Mononuclear cell (primary cell): Measurements from ENCODE around the gene PROSER2. TPM values are rescaled to one million over a fixed set of nuclear protein-coding genes. Genes with fewer than 3 reads are reported as not detected.

ENCODE experiments used
- H3K27me3 ChIP-seq: 2 replicates; pipeline ENCODE4 v1.6.0; 2011; ENCODE audit warnings: low read length, control low read depth; ENCODE audit not compliant: insufficient read depth
- H3K4me1 ChIP-seq: 2 replicates; pipeline ENCODE4 v1.5.1; 2011; ENCODE audit warnings: mild to moderate bottlenecking, low read length, control low read depth; ENCODE audit not compliant: insufficient read depth
- H3K4me3 ChIP-seq: 2 replicates; pipeline ENCODE4 v1.5.1; 2011; ENCODE audit warnings: mild to moderate bottlenecking, low read length, moderate library complexity
- H3K9me3 ChIP-seq: 2 replicates; pipeline ENCODE4 v1.5.1; 2011; ENCODE audit warnings: low read depth, mild to moderate bottlenecking, control low read depth, low read length
- total RNA-seq: library from RNA; depleted of rRNA; stranded (reverse); fragments of >200 nt; gene quantifications from one replicate; pipeline ENCODE4 v1.2.3, GENCODE V29; 2012

The PROSER2 gene
- total RNA-seq, 1 donor, result 4.7 TPM

DNA sequence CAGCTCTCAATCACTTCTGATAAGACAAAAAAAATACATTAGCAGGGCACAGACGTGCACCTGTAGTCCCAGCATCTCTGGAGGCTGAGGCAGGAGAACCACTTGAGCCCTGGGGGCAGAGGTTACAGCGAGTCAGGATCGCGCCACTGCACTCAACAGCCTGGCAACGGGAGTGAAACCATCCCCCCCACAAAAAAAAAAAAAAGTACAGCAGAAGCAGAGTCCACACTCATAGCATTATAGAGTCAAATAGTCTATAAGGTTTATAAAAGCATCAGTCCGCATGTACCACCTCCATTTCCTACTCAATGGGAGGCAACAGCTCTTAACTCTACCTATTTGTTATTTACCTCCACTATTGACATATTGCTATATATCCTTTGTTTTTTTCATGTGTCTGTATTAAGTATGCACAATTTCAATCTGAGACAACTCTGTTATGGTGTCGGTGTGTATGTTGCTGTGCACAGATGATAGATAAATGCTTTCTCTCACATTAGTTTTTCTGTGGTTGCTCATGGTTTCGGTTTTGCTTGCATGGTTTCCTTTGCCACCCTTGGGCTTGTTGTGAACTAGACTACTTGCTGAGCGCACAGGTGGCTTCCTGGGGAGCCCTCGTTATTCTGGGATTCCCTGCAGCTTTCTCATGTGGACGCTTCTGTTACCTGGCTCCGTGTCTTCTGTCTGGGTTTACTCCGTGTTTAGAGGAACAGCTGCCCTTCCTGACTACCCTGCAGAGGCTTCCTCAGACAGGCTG lies 40.4 kb downstream of the PROSER2 start:
- no peaks in the 10 kb centered on the region for H3K27me3 ChIP-seq
- no peaks in the 10 kb centered on the region for H3K9me3 ChIP-seq
- no peak overlapping the region for H3K4me3 ChIP-seq
- H3K4me1 ChIP-seq, result peaks cover 14% of the 10 kb centered on the region

DNA sequence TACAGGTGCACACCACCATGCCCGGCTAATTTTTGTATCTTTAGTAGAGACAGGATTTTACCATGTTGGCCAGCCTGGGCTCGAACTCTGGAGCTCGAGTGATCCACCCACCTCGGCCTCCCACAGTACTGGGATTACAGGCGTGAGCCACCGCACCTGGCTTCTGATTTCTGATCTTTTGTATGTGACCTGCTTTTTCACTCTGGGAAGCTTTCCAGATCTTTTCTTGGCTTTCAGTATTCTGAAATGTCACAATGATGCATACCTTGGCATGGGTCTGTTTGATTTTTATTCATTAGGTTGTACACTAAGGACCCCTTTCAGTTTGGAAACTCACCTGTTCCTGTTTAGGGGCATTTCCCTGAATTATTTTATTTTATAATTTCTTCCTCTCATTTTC lies 41.6 kb downstream of the PROSER2 start:
- no peaks in the 10 kb centered on the region for H3K9me3 ChIP-seq
- no peak overlapping the region for H3K4me3 ChIP-seq
- no peaks in the 10 kb centered on the region for H3K27me3 ChIP-seq
- H3K4me1 ChIP-seq, result peaks cover 14% of the 10 kb centered on the region

DNA sequence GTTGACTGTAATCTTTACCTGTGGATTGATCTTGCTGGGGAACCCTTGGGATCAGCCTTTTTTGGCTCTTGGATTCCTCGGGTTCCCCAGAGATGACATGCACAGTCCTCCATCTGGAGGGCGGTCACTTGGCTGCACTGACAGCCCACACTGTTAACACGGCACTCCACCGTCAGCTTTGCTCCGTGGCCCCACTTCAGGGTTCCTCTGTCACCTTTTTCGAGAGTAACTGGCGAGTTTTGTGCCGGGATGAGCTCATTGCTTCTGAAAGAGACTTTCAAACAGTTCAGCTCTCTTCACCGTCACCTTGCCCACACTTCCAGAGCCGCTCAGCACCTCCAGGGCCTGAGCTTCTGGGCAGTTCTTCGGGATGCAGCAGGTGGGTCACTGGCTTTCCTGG lies 42.4 kb downstream of the PROSER2 start:
- Histone ChIP-seq H3K9me3 (no peaks in the 10 kb centered on the region), H3K4me1 (peaks cover 14% of the 10 kb centered on the region), H3K4me3 (no peak overlapping the region)

GRCh38 chr10:11866199-11866925 lies 43.2 kb downstream of the PROSER2 start:
- no peak overlapping the region for H3K4me3 ChIP-seq
- H3K4me1 ChIP-seq, result peaks cover 14% of the 10 kb centered on the region
- no peaks in the 10 kb centered on the region for H3K27me3 ChIP-seq
- H3K9me3 ChIP-seq, result no peaks in the 10 kb centered on the region

More for the DNA sequence above, 42.4 kb downstream of the PROSER2 start:
- no peaks in the 10 kb centered on the region for H3K27me3 ChIP-seq

DNA sequence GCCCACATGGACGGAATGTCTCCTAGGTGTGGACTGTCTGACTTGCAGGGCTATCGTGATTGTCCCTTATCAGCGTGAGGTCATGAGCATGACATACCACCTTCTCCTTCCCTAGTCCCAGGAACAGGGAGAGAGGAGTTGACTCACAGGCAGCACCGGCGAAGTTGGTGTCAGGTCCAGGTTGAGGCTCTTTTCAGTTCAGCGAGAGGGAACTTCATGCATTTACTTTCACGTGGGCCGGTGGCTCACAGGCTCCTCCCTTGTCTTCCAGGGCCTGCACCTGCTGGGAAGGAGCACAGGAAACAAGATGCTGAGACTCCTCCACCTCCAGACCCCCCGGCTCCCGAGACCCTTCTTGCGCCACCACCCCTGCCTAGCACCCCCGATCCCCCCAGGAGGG lies 46.1 kb downstream of the PROSER2 start:
- H3K4me3 ChIP-seq, result no peak overlapping the region
- peaks cover under 1% of the 10 kb centered on the region for H3K4me1 ChIP-seq
- no peaks in the 10 kb centered on the region for H3K27me3 ChIP-seq
- no peaks in the 10 kb centered on the region for H3K9me3 ChIP-seq

DNA sequence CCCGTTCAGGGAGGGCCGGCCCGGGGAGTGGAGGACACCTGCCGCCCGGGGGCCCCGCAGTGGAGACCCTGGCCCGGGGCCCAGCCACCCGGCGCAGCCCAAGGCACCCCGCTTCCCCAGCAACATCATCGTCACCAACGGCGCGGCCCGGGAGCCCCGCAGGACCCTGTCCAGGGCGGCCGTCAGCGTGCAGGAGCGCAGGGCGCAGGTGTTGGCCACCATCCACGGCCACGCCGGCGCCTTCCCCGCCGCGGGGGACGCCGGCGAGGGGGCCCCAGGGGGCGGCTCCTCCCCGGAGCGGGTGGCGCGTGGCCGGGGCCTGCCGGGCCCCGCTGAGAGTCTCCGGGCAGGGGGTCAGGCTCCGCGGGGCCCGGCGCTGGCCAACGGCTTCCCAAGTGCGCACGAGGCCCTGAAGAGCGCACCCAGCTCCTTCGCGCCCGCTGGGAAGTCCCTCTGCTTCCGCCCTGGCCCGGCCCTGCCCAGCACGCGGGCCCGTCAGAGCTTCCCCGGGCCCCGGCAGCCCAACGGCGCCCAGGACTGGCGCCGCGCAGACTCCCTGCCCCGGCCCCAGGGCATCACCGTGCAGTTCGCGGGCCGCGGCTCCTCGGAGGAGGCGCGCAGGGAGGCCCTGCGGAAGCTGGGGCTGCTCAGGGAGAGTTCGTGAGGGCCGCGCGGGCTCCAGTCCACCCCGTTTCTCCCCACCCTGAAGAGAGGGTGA lies 46.7 kb downstream of the PROSER2 start:
- no peaks in the 10 kb centered on the region for H3K9me3 ChIP-seq
- H3K4me3 ChIP-seq, result no peak overlapping the region
- H3K27me3 ChIP-seq, result no peaks in the 10 kb centered on the region
- H3K4me1 ChIP-seq, result peaks cover 7% of the 10 kb centered on the region

GRCh38 chr10:11870461-11870780 lies 47.3 kb downstream of the PROSER2 start:
- Histone ChIP-seq H3K27me3 (no peaks in the 10 kb centered on the region), H3K9me3 (no peaks in the 10 kb centered on the region), H3K4me3 (no peak overlapping the region), H3K4me1 (peaks cover 8% of the 10 kb centered on the region)

- no peak overlapping the region for H3K4me3 ChIP-seq
- no peaks in the 10 kb centered on the region for H3K9me3 ChIP-seq
- H3K4me1 ChIP-seq, result peaks cover 8% of the 10 kb centered on the region
- no peaks in the 10 kb centered on the region for H3K27me3 ChIP-seq
Measured at GRCh38 chr10:11870900-11871400, 47.8 kb downstream of the PROSER2 start.

DNA sequence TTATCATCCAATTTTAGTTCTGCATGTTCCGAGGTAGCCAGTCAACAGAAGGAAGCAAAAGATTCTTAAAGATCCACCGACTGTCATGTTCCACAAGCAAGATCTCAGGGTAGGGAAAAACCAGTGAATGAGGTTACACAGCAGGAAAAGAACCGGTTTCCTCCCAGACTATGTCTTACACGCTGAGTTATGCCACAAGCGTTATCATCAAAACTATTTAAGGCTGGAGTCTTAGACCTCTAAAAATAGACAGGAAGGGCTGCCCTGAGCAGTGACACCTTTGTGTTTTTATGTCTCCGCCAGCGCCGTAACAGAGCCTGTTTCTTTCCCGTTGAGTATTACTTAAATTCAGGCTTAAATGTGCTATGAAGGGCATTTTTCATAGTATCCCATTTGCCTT lies 48.3 kb downstream of the PROSER2 start:
- Histone ChIP-seq H3K4me3 (no peak overlapping the region), H3K27me3 (no peaks in the 10 kb centered on the region), H3K4me1 (peaks cover 8% of the 10 kb centered on the region), H3K9me3 (no peaks in the 10 kb centered on the region)

- Histone ChIP-seq H3K27me3 (no peaks in the 10 kb centered on the region), H3K4me3 (no peak overlapping the region), H3K4me1 (peaks cover 8% of the 10 kb centered on the region), H3K9me3 (no peaks in the 10 kb centered on the region)
Measured at GRCh38 chr10:11874568-11875493, 51.7 kb downstream of the PROSER2 start.

- Histone ChIP-seq H3K4me3 (no peak overlapping the region), H3K9me3 (no peaks in the 10 kb centered on the region), H3K4me1 (peaks cover 8% of the 10 kb centered on the region), H3K27me3 (no peaks in the 10 kb centered on the region)
Measured at GRCh38 chr10:11875494-11876281, 52.5 kb downstream of the PROSER2 start.

DNA sequence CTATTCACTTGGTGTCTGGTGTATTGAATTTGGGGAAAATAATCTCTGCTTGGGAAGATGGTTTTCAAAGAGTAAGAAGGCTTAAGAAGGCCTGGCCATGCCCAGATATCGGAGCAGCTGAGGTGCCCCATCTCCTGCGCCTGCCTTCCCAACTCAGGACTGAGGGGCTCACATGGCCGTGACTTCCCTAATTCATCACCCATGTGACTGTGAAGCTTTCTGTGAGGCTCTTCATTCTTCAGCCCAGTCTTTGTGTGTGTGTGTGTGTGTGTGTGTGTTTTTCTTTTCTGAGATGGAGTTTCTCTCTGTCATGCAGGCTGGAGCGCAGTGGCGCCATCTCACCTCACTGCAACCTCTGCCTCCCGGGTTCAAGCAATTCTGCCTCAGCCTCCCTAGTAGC lies 53.2 kb downstream of the PROSER2 start:
- Histone ChIP-seq H3K4me3 (no peak overlapping the region), H3K4me1 (peaks cover 8% of the 10 kb centered on the region), H3K27me3 (no peaks in the 10 kb centered on the region), H3K9me3 (no peaks in the 10 kb centered on the region)

- Histone ChIP-seq H3K9me3 (no peaks in the 10 kb centered on the region), H3K4me1 (peaks cover 8% of the 10 kb centered on the region), H3K27me3 (no peaks in the 10 kb centered on the region), H3K4me3 (no peak overlapping the region)
Measured at GRCh38 chr10:11876805-11877590, 53.8 kb downstream of the PROSER2 start.
